Left ventricle myocardium inferior (tissue), 1 donor: ENCODE results near the gene CAPNS2. TPM values are rescaled to one million over a fixed set of nuclear protein-coding genes. Genes with fewer than 3 reads are reported as not detected.

ENCODE experiments used
- DNase-seq: peaks from one replicate; pipeline ENCODE4 v3.0.0-alpha.2; 2020
- H3K27ac ChIP-seq: fragments of 200-600 bp; replicated peaks from 2 replicates; pipeline ENCODE4 v1.8.0; 2021
- H3K27me3 ChIP-seq: fragments of 200-600 bp; 2 replicates; pipeline ENCODE4 v1.8.0; 2021; ENCODE audit warnings: low read depth
- H3K36me3 ChIP-seq: fragments of 200-600 bp; 2 replicates; pipeline ENCODE4 v1.8.0; 2021
- H3K4me1 ChIP-seq: fragments of 200-600 bp; 2 replicates; pipeline ENCODE4 v1.8.0; 2021
- H3K4me3 ChIP-seq: fragments of 200-600 bp; 2 replicates; pipeline ENCODE4 v1.8.0; 2021; ENCODE audit warnings: mild to moderate bottlenecking, moderate library complexity
- H3K9me3 ChIP-seq: fragments of 200-600 bp; replicated peaks from 2 replicates; pipeline ENCODE4 v1.8.0; 2021
- CTCF ChIP-seq: fragments of 200-600 bp; IDR thresholded peaks from 2 replicates; pipeline ENCODE4 v1.8.0; 2021; ENCODE audit warnings: antibody characterized with exemption, mild to moderate bottlenecking, borderline replicate concordance
- intact Hi-C: fragments of 100-400 bp; cut with micrococcal nuclease; formaldehyde crosslinking; loops from one replicate; pipeline ENCODE4 v1.11.0; 2022
- total RNA-seq: library from RNA; stranded (reverse); fragmentation: NEBNext Ultra II Directional; extraction: Animal tissue kit (Norgen Biotek cat#: 25700); gene quantifications from one replicate; pipeline ENCODE4 v1.2.1, GENCODE V29; 2021
- donor health status: DM: no; HTN: yes; CAD: no; lungs with severe emphysema.

Gene CAPNS2
- total RNA-seq, 1 donor from 2014 or later, result not detected

- Histone ChIP-seq H3K27me3 (no peaks in the 10 kb centered on the region), H3K9me3 (no peaks in the 10 kb centered on the region), H3K36me3 (peaks cover 22% of the 10 kb centered on the region), H3K4me3 (no peak overlapping the region), H3K27ac (peak overlapping the region; percentile 32), H3K4me1 (no peaks in the 10 kb centered on the region)
- no peak for TF ChIP-seq CTCF
- peak; percentile 27 for DNase-seq
- intact Hi-C loops, result no loop called here
Observed at GRCh38 chr16:55576384-55576783, 9.9 kb downstream of the CAPNS2 start.

- H3K27ac ChIP-seq, result no peak overlapping the region
- H3K36me3 ChIP-seq, result peaks cover 22% of the 10 kb centered on the region
- intact Hi-C loops, result no loop called here
- no peaks in the 10 kb centered on the region for H3K9me3 ChIP-seq
- no peaks in the 10 kb centered on the region for H3K27me3 ChIP-seq
- no peaks in the 10 kb centered on the region for H3K4me1 ChIP-seq
- no peak for DNase-seq
- TF ChIP-seq CTCF, result no peak
- H3K4me3 ChIP-seq, result no peak overlapping the region
Observed at GRCh38 chr16:55577887-55578286, 11.4 kb downstream of the CAPNS2 start.

GRCh38 chr16:55585631-55586030 is 19.1 kb downstream of the CAPNS2 start:
- no peaks in the 10 kb centered on the region for H3K27me3 ChIP-seq
- no peak for DNase-seq
- no peaks in the 10 kb centered on the region for H3K9me3 ChIP-seq
- no peak for TF ChIP-seq CTCF
- intact Hi-C loops, result no loop called here
- H3K4me3 ChIP-seq, result no peak overlapping the region
- H3K27ac ChIP-seq, result no peak overlapping the region
- no peaks in the 10 kb centered on the region for H3K36me3 ChIP-seq
- no peaks in the 10 kb centered on the region for H3K4me1 ChIP-seq

GRCh38 chr16:55588799-55589198 is 22.3 kb downstream of the CAPNS2 start:
- no peaks in the 10 kb centered on the region for H3K36me3 ChIP-seq
- no peak overlapping the region for H3K4me3 ChIP-seq
- TF ChIP-seq CTCF, result no peak
- DNase-seq, result no peak
- no peak overlapping the region for H3K27ac ChIP-seq
- intact Hi-C loops, result no loop called here
- peaks cover 22% of the 10 kb centered on the region for H3K27me3 ChIP-seq
- no peaks in the 10 kb centered on the region for H3K9me3 ChIP-seq
- H3K4me1 ChIP-seq, result no peaks in the 10 kb centered on the region

- H3K4me3 ChIP-seq, result no peak overlapping the region
- no peak for TF ChIP-seq CTCF
- H3K27ac ChIP-seq, result no peak overlapping the region
- intact Hi-C loops, result no loop called here
- no peaks in the 10 kb centered on the region for H3K36me3 ChIP-seq
- H3K27me3 ChIP-seq, result peaks cover 50% of the 10 kb centered on the region
- no peaks in the 10 kb centered on the region for H3K4me1 ChIP-seq
- DNase-seq, result no peak
- no peaks in the 10 kb centered on the region for H3K9me3 ChIP-seq
Observed at GRCh38 chr16:55592306-55592705, 25.8 kb downstream of the CAPNS2 start.

GRCh38 chr16:55597928-55598327 is 31.4 kb downstream of the CAPNS2 start:
- Histone ChIP-seq H3K27ac (no peak overlapping the region), H3K4me3 (no peak overlapping the region), H3K36me3 (no peaks in the 10 kb centered on the region), H3K27me3 (peaks cover 44% of the 10 kb centered on the region), H3K9me3 (no peaks in the 10 kb centered on the region), H3K4me1 (no peaks in the 10 kb centered on the region)
- TF ChIP-seq CTCF, result no peak
- intact Hi-C loops, result no loop called here
- DNase-seq, result no peak
